H1 (cell line): Measurements from ENCODE around the gene SLC17A3. TPM values are rescaled to one million over a fixed set of nuclear protein-coding genes. Genes with fewer than 3 reads are reported as not detected.

Experiments used
- EGR1 ChIP-seq: IDR thresholded peaks from 2 replicates; pipeline ENCODE4 v1.6.1; 2011; ENCODE audit warnings: low read depth, low read length, borderline replicate concordance
- EP300 ChIP-seq, 2 experiments: IDR thresholded peaks; 1 replicate in 1 of 2; 2 replicates in 1 of 2; pipeline ENCODE4 v1.6.1; 2011 to 2012; ENCODE audit warnings: low read depth in 2 of 2, low read length in 2 of 2, mild to moderate bottlenecking in 2 of 2, borderline replicate concordance in 1 of 2, inconsistent platforms in 1 of 2, moderate library complexity in 1 of 2
- EZH2 ChIP-seq: fragments of 200-600 bp; sonication (generic); IDR thresholded peaks from 2 replicates; pipeline ENCODE4 v1.7.1; 2012; ENCODE audit warnings: low read depth, mild to moderate bottlenecking, moderate library complexity, low read length, inconsistent platforms; ENCODE audit not compliant: severe bottlenecking
- HDAC6 ChIP-seq: IDR thresholded peaks from one replicate; pipeline ENCODE4 v1.7.1; 2012; ENCODE audit warnings: low read depth, mild to moderate bottlenecking, inconsistent platforms, low read length, moderate library complexity
- TEAD4 ChIP-seq: IDR thresholded peaks from 2 replicates; pipeline ENCODE4 v1.6.1; 2012; ENCODE audit warnings: low read depth, low read length, inconsistent platforms, mixed read lengths
- polyA plus RNA-seq, 7 experiments: library from polyadenylated mRNA; depleted of rRNA in 3 of 7; stranded (reverse) in 5 of 7; unstranded in 2 of 7; fragments of >200 nt in 5 of 7; fragments of 200-250 nt in 2 of 7; gene quantifications; 1 replicate in 5 of 7; 2 replicates in 1 of 7; 4 replicates in 1 of 7; pipeline versions ENCODE4 v1.2.1 to v1.2.3, GENCODE V29; 2011 to 2013; ENCODE audit warnings: missing spikeins in 2 of 7, mixed read lengths in 2 of 7
- total RNA-seq: library from RNA; stranded (reverse); fragmentation: NEBNext Ultra II Directional; extraction: Animal tissue kit (Norgen Biotek cat#: 25700); gene quantifications from 2 replicates; pipeline ENCODE4 v1.2.1, GENCODE V29; 2021
- TF ChIP-seq, protein P1 (sequence below): fragments of 300-600 bp; sonication (generic); IDR thresholded peaks from 2 replicates; pipeline ENCODE4 v1.7.1; 2012; ENCODE audit warnings: low read length, moderate library complexity, mild to moderate bottlenecking, inconsistent platforms; ENCODE audit not compliant: insufficient replicate concordance
- TF ChIP-seq, protein P2 (sequence below), 3 experiments: IDR thresholded peaks; 1 replicate in 2 of 3; 2 replicates in 1 of 3; pipeline versions ENCODE4 v1.5.1 to v1.6.1; 2011; ENCODE audit warnings: low read length in 3 of 3, mild to moderate bottlenecking in 3 of 3, inconsistent platforms in 2 of 3, low read depth in 1 of 3, moderate library complexity in 1 of 3; ENCODE audit not compliant: insufficient read depth in 1 of 3; ENCODE audit errors: control extremely low read depth in 1 of 3

Gene SLC17A3
- total and polyA plus RNA-seq, 2 of the 8 experiments (the other 6 are each of a cell fraction or from before 2014, with no cell fraction given) = not detected

GRCh38 chr6:25903467-25904099, 29.5 kb upstream of the SLC17A3 start (continued):
- TF ChIP-seq EGR1 = no peak
- no peak for TF ChIP-seq TEAD4
- TF ChIP-seq EP300 (IDR thresholded peaks at IDR 0.05; ENCODE audit: borderline replicate concordance in 1 of 2, low read depth in 2 of 2, low read length in 2 of 2) = no peak
- no peak for TF ChIP-seq HDAC6
- TF ChIP-seq, protein P1, sequence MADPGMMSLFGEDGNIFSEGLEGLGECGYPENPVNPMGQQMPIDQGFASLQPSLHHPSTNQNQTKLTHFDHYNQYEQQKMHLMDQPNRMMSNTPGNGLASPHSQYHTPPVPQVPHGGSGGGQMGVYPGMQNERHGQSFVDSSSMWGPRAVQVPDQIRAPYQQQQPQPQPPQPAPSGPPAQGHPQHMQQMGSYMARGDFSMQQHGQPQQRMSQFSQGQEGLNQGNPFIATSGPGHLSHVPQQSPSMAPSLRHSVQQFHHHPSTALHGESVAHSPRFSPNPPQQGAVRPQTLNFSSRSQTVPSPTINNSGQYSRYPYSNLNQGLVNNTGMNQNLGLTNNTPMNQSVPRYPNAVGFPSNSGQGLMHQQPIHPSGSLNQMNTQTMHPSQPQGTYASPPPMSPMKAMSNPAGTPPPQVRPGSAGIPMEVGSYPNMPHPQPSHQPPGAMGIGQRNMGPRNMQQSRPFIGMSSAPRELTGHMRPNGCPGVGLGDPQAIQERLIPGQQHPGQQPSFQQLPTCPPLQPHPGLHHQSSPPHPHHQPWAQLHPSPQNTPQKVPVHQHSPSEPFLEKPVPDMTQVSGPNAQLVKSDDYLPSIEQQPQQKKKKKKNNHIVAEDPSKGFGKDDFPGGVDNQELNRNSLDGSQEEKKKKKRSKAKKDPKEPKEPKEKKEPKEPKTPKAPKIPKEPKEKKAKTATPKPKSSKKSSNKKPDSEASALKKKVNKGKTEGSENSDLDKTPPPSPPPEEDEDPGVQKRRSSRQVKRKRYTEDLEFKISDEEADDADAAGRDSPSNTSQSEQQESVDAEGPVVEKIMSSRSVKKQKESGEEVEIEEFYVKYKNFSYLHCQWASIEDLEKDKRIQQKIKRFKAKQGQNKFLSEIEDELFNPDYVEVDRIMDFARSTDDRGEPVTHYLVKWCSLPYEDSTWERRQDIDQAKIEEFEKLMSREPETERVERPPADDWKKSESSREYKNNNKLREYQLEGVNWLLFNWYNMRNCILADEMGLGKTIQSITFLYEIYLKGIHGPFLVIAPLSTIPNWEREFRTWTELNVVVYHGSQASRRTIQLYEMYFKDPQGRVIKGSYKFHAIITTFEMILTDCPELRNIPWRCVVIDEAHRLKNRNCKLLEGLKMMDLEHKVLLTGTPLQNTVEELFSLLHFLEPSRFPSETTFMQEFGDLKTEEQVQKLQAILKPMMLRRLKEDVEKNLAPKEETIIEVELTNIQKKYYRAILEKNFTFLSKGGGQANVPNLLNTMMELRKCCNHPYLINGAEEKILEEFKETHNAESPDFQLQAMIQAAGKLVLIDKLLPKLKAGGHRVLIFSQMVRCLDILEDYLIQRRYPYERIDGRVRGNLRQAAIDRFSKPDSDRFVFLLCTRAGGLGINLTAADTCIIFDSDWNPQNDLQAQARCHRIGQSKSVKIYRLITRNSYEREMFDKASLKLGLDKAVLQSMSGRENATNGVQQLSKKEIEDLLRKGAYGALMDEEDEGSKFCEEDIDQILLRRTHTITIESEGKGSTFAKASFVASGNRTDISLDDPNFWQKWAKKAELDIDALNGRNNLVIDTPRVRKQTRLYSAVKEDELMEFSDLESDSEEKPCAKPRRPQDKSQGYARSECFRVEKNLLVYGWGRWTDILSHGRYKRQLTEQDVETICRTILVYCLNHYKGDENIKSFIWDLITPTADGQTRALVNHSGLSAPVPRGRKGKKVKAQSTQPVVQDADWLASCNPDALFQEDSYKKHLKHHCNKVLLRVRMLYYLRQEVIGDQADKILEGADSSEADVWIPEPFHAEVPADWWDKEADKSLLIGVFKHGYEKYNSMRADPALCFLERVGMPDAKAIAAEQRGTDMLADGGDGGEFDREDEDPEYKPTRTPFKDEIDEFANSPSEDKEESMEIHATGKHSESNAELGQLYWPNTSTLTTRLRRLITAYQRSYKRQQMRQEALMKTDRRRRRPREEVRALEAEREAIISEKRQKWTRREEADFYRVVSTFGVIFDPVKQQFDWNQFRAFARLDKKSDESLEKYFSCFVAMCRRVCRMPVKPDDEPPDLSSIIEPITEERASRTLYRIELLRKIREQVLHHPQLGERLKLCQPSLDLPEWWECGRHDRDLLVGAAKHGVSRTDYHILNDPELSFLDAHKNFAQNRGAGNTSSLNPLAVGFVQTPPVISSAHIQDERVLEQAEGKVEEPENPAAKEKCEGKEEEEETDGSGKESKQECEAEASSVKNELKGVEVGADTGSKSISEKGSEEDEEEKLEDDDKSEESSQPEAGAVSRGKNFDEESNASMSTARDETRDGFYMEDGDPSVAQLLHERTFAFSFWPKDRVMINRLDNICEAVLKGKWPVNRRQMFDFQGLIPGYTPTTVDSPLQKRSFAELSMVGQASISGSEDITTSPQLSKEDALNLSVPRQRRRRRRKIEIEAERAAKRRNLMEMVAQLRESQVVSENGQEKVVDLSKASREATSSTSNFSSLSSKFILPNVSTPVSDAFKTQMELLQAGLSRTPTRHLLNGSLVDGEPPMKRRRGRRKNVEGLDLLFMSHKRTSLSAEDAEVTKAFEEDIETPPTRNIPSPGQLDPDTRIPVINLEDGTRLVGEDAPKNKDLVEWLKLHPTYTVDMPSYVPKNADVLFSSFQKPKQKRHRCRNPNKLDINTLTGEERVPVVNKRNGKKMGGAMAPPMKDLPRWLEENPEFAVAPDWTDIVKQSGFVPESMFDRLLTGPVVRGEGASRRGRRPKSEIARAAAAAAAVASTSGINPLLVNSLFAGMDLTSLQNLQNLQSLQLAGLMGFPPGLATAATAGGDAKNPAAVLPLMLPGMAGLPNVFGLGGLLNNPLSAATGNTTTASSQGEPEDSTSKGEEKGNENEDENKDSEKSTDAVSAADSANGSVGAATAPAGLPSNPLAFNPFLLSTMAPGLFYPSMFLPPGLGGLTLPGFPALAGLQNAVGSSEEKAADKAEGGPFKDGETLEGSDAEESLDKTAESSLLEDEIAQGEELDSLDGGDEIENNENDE = no peak
- TF ChIP-seq, protein P2, sequence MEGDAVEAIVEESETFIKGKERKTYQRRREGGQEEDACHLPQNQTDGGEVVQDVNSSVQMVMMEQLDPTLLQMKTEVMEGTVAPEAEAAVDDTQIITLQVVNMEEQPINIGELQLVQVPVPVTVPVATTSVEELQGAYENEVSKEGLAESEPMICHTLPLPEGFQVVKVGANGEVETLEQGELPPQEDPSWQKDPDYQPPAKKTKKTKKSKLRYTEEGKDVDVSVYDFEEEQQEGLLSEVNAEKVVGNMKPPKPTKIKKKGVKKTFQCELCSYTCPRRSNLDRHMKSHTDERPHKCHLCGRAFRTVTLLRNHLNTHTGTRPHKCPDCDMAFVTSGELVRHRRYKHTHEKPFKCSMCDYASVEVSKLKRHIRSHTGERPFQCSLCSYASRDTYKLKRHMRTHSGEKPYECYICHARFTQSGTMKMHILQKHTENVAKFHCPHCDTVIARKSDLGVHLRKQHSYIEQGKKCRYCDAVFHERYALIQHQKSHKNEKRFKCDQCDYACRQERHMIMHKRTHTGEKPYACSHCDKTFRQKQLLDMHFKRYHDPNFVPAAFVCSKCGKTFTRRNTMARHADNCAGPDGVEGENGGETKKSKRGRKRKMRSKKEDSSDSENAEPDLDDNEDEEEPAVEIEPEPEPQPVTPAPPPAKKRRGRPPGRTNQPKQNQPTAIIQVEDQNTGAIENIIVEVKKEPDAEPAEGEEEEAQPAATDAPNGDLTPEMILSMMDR (IDR thresholded peaks at IDR 0.05; ENCODE audit: control extremely low read depth in 1 of 3, insufficient read depth in 1 of 3, low read depth in 1 of 3, low read length in 3 of 3) = no peak
- no peak for TF ChIP-seq EZH2
